Ammon's horn (tissue), 1 donor: ENCODE data around the gene CLDN24.
"Not testable (repeated sequence)": the region's sequence is repeated elsewhere in the genome, so short reads cannot be mapped to it uniquely, and the experiment has no call there.

ENCODE experiments used
- DNase-seq: peaks from one replicate; pipeline ENCODE4 v3.0.0-alpha.2; 2016; ENCODE audit warnings: low spot score

CLDN24 gene

GRCh38 chr4:183347146-183347545 is 24.9 kb upstream of the CLDN24 start:
- no peak for DNase-seq

GRCh38 chr4:183345261-183345660 is 23.0 kb upstream of the CLDN24 start:
- no peak for DNase-seq

GRCh38 chr4:183344523-183345255 is 22.5 kb upstream of the CLDN24 start:
- DNase-seq = no peak

DNA sequence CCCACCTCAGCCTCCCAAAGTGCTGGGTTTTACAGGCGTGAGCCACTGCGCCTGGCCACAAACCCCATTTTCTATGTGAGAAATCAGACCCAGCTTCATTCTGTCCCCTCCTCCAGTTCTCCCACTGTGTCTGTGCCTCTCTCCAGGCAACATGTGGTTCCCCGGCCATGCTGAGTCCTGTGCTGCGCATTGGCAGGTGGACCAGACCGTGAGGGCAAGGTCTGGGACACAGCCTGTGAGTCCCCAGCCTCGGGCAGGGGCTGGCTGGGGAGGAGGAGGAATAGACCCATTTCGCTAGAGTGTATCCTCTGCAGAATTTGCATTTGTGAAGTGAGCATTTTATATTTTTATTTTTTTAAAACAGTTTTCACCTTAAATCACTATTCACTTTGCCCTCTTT is 21.5 kb upstream of the CLDN24 start:
- no peak for DNase-seq

GRCh38 chr4:183342541-183343533 is 20.6 kb upstream of the CLDN24 start:
- no peak for DNase-seq

DNA sequence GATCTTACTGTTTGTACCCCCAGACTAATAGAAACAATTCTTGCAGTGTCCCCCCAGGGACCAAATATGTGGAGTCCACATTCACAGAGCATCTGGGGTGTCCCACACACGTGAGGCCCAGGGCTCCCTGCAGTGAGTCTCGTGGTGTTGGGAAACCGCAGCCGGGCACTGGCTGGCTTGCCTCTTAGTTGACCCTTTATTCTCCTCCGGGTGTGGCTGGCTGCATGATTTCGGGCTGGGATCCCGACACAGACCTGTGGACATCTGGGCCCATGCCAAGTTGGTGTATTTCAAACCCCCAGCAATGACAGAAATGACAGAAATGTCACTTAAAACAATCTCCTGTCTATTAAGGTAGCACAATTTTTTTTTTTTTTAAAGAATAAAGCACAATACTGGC is 15.6 kb upstream of the CLDN24 start:
- DNase-seq = no peak

DNA sequence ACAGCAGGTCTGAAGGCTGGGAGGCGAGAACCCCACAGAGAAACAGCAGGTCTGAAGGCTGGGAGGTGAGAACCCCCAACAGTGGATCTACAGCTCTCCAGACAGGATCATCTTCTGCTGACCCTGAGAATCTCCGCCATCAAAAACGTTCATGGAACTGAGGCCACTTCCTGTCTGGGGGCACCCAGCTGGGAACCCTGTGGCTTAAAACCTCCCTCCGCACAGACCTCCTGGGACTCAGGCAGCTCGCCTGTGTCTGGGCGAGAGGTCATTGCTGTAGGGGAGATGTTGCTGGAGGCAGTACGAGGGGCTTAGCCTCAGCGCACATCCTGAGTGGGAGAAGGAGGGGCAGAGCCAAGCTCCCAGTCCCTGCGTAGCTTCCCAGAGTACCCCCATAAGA is 15.1 kb upstream of the CLDN24 start:
- no peak for DNase-seq

GRCh38 chr4:183335369-183335940 is 13.2 kb upstream of the CLDN24 start:
- no peak for DNase-seq

GRCh38 chr4:183333983-183334382 is 11.8 kb upstream of the CLDN24 start:
- no peak for DNase-seq

- no peak for DNase-seq
Measured at GRCh38 chr4:183333202-183333601, 11.0 kb upstream of the CLDN24 start.

- DNase-seq = no peak
Measured at GRCh38 chr4:183332447-183332846, 10.2 kb upstream of the CLDN24 start.

GRCh38 chr4:183330841-183331240 is 8.6 kb upstream of the CLDN24 start:
- DNase-seq = no peak

DNA sequence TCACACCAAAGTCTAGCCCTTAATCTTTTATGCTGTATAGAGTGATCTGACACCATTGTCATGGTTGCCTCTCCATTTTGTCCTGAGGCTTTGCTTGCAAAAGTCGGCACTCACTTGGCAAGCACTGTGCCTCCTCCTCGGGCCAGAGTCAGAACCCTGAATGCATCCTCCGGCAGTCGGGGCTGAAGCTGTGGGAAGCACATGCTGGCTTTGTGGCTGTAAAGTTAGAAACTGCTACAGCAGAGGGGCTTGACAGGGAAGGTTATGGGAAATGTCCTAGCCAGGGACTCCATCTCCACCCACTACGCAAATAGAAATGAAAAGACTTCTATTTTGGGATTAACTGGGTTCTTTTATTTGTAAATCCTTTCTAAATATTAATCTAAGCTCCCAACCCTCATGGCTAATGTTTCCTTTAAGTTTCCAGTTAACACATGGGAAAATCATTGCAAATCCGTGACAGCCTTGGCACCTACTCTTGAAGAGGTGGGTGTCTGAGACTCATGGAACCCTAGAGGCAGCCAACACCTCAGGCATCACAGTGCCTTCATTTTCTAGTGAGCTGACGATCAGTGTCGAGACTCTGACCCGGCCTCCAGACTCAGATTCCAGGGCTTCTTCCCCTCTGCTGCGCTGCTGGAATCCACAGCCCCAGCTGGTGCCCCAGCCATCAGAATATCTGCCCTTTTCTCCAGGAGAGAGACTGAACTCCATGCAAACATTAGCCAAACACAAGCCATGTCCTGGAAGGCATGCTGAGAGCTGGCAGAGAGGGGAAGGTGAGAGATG is 7.9 kb upstream of the CLDN24 start:
- DNase-seq = no peak

DNA sequence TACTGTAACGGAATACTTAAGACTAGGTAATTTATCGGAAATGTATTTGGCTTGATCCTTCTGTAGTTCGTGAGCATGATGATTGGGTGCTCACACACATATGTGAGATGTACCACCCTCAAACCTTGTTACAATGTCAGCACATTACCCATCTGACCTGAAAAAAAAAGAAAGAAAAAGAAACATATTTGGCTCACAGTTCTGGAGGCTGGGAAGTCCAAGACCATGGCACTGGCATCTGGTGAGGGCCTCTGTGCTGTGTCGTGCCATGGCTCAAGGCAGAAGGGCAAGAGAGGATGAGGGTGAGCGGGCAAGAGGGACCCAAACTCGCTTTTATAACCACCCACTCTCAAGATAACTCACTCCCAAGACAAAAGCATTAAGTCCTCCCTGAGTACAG is 7.0 kb upstream of the CLDN24 start:
- DNase-seq = no peak

DNA sequence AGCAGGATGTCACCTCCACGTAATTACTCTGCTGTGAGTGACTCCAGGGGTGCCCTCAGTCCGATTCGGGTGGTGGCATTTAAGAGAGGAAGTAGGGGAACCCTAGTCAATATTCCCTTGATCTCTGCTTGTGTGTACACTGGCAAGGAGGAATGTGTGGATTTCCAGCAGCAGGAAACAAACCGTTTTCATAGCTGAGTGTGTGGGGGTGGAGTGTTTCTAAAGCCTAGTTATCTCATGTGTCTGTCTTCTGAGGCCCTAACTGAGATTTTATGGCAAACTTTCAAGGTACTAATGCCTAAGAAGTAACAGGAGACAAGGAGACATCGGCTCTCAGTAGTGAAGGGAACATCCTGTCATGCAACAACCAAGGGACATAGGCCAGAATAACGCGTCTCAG is 6.6 kb upstream of the CLDN24 start:
- no peak for DNase-seq

DNA sequence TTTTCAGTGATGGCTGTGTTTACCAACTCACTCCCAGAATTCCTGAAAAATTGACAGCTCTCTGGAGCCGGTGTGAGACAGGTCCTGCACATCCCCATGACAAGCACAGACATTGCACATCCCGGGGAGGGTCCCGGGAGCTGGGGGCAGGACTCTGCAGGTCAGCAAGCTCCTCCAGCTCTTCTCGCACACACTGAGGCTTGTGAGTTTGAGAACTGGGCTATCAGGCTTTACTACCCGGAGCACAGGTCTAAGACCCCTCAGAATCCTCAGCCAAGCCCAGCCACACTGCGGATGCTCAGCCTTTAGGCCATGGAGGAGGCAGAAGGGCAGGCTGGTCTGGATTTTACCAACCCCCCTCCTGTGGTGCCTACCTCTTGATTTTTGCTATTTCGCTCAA is 5.6 kb upstream of the CLDN24 start:
- DNase-seq = no peak

GRCh38 chr4:183326853-183327252 is 4.6 kb upstream of the CLDN24 start:
- no peak for DNase-seq

DNA sequence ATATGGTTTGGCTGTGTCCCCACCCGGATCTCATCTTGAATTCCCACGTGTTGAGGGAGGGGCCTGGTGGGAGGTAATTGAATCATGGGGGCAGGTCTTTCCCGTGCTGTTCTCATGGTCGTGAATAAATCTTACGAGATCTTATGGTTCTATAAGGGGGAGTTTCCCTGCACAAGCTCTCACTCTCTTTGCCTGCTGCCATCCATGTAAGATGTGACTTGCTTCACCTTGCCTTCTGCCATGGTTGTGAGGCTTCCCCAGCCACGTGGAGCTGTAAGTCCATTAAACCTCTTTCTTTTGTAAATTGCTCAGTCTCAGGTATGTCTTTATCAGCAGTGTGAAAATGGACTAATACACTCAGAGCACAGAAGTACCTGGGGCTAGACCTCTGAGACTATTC is 4.2 kb upstream of the CLDN24 start:
- DNase-seq = not testable (repeated sequence)

DNA sequence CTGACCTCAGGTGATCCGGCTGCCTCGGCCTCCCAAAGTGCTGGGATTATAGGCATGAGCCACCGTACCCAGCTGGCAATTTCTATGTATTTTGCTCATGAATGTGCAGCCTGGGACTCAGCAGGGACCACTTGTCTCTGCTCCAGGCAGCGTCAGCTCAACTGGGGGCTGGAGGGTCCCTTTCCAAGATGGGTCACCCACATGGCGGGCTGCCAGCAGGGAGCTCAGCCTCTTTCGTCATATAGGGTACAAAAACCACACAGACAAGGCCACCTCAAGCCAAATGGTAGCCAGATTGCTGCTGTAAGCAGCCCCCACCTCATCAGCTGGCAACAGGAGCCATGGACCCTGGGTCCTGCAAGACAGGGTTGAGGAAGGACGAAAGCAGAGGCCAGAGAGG is 2.4 kb upstream of the CLDN24 start:
- DNase-seq = no peak

GRCh38 chr4:183324056-183324455 is 1.8 kb upstream of the CLDN24 start:
- not testable (repeated sequence) for DNase-seq

GRCh38 chr4:183323295-183323694 is 1.1 kb upstream of the CLDN24 start:
- no peak for DNase-seq

GRCh38 chr4:183321516-183321915 is 710 bp downstream of the CLDN24 start:
- DNase-seq = no peak
